RWPE1 (cell line): ENCODE data around the gene ZNF787.
A peak's percentile ranks its signal among the peaks of the same experiment; 100 is the strongest.

ENCODE experiments used
- CTCF ChIA-PET: fragments of 350-600 bp; sonication (Branson Sonifier 250); formaldehyde crosslinking; extraction: SDS; loops from one replicate; lab custom pipeline; 2021; lab: Yijun Ruan, JAX
- POLR2A ChIA-PET: fragments of 400-600 bp; formaldehyde crosslinking; extraction: SDS; loops from one replicate; lab custom pipeline; 2020; ENCODE audit warnings: antibody characterized with exemption; ENCODE audit not compliant: low non-redundant PET; lab: Yijun Ruan, JAX
- DNase-seq: peaks from one replicate; pipeline ENCODE4 v3.0.0; 2012; ENCODE audit warnings: low spot score
- H3K27ac ChIP-seq: fragments of 450-650 bp; 2 replicates; pipeline ENCODE4 v1.5.1; 2017
- TF ChIP-seq, protein P1 (sequence below): fragments of 450-650 bp; conservative IDR thresholded peaks from 2 replicates; pipeline ENCODE4 v1.5.1; 2017; ENCODE audit warnings: low read depth, mild to moderate bottlenecking

ZNF787 gene

DNA sequence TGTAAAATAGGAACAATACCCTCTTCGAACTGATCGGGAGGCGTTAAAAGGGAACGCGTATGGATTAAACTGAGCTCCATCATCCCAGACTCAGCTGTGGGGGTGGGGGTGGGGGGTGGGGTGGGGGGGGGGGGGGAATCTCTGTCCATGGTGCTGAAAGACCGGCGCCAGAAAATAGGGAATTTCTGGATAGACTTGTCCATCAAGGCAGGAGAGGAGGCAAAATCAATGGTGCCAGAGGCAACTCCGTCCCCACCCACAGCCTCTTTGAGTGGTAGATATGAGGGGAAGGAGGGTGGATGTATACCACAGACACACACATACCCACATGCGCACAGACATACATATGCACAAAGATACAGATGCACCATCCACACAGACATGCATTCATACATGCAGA, 37.4 kb downstream of the ZNF787 start:
- TF ChIP-seq, protein P1, sequence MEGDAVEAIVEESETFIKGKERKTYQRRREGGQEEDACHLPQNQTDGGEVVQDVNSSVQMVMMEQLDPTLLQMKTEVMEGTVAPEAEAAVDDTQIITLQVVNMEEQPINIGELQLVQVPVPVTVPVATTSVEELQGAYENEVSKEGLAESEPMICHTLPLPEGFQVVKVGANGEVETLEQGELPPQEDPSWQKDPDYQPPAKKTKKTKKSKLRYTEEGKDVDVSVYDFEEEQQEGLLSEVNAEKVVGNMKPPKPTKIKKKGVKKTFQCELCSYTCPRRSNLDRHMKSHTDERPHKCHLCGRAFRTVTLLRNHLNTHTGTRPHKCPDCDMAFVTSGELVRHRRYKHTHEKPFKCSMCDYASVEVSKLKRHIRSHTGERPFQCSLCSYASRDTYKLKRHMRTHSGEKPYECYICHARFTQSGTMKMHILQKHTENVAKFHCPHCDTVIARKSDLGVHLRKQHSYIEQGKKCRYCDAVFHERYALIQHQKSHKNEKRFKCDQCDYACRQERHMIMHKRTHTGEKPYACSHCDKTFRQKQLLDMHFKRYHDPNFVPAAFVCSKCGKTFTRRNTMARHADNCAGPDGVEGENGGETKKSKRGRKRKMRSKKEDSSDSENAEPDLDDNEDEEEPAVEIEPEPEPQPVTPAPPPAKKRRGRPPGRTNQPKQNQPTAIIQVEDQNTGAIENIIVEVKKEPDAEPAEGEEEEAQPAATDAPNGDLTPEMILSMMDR: no peak
- H3K27ac ChIP-seq: no peak overlapping the region
- DNase-seq: no peak
- ChIA-PET CTCF (no interaction called here), POLR2A (no interaction called here)

DNA sequence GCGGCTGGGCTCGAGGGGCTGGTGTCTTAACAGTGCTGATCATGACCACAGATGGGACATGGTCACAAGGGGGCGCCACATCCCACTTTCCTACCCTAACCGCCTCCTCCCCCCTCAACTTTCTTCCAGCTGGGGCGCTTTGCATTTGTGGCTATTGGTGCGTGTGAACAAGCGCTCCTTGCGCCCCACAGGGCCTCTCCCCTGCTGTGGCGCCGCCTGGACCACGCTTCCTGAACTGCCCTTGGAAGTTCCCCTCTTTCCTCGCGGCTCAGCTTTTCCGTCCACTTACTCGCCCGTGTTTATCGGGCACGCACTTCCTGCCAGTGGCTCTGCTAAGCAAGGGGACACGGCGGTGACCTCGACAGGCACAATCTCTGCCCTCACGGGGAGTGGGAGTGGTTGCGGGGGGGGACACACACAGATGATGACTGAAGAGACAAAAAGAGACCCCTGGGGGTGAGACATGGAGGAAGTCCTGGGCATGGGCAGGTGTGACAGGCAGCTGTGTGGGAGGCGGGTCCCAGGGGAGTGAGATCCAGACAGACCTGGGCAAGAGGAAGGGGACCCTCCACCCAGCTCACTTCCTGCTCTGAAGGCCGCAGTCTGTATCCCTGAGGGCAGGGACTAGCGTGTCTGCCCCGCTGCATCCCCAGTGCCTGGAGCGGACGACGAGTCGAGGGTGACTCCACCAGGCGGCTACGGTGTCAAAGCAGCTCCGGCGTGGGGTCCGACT, 40.3 kb downstream of the ZNF787 start:
- ChIA-PET CTCF (interaction anchor here (0.5 to 1.6 kb wide), 6 partner anchors 10 to 533 kb away, joined by 3 to 5 read pairs (median 4); no protein-coding TSS in a partner anchor), POLR2A (no interaction called here)
- TF ChIP-seq, protein P1: no peak
- H3K27ac ChIP-seq: no peak overlapping the region
- peak; percentile 44 for DNase-seq

DNA sequence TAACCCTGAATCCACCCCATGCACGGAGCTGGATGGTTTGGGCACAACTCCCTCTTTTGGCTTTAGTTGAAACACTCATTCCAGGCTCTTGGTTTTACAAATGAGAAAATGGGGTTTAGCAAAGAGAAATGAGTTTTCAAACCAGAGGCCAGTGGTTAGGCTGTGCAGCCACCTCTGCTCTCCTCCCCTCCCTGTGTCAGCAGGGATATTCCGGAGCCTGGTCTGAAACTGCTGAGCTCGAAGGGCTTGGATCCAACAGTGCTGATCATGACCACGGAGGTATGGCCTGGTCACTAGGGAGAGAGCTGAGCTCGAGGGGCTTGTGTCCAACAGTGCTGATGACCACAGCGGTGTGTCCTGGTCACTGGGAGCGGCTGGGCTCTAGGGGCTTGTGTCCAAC, 41.5 kb downstream of the ZNF787 start:
- TF ChIP-seq, protein P1: no peak
- ChIA-PET POLR2A (no interaction called here), CTCF (interaction anchor here (0.6 to 0.7 kb wide), 2 partner anchors 75 to 231 kb away, joined by 3 read pairs; no protein-coding TSS in a partner anchor)
- H3K27ac ChIP-seq: no peak overlapping the region
- no peak for DNase-seq

DNA sequence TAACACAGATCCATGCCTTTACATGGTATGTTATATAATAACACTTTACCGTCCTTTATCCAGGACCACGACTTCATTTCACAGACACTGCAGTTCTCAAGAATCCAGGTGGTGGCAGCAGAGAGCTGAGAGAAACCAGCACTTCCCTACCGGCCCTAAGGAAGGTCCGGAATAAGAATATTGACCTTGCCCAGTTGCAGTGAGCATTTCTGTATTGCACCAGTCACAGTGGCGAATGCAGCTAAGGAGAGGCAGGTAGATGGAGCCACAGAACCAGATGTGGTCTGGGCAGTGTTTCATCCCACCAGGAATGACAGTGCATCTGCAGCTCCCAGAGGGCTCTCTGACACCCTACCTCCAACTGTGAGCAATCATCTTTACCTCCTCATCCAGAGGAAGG, 44.6 kb downstream of the ZNF787 start:
- ChIA-PET POLR2A (no interaction called here), CTCF (interaction anchor here (0.5 to 2.5 kb wide), 16 partner anchors 8 to 1112 kb away, joined by 3 to 14 read pairs (median 4); no protein-coding TSS in a partner anchor)
- TF ChIP-seq, protein P1: peak; percentile 88
- H3K27ac ChIP-seq: no peak overlapping the region
- peak; percentile 45 for DNase-seq

DNA sequence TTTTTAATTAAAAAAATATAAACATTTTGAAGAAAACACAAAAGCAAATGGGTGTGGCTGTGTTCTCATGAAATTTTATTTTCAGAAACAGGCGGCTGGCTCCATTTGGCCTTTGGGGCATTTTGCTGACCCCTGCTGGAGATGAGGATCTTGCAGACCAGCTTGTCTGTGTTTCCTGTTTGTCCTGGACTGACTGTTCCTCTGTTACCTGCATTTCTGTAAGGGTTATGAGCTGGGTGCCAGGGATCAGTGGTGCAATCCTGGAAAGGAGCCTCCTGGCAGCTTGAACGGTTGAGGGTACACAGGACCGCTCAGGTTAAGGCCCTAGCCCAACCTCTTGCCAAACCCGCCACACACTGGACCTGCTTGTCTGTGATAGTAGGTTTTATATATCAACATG, 49.9 kb downstream of the ZNF787 start:
- TF ChIP-seq, protein P1: no peak
- H3K27ac ChIP-seq: no peak overlapping the region
- CTCF ChIA-PET: interaction anchor here (1.3 kb wide), 1 partner anchor 183 kb away, joined by 3 read pairs; no protein-coding TSS in a partner anchor
- no peak for DNase-seq
- POLR2A ChIA-PET: no interaction called here

DNA sequence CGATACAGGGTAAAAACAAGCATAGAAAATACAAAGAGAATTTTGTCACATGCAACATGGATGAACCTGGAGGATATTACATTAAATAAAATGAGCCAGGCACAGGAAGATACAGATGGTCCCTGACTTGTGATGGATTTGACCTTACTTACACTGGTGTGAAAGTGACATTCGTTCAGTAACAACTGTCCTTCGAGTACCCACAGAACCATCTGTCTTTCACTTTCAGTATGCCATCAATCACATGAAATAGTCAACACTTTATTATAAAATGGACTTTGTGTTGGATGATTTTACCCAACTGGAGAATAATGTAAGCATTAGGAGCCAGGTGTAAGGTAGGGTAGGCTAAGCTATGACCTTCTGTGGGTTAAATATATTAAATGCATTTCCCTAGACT, 51.5 kb downstream of the ZNF787 start:
- POLR2A ChIA-PET: no interaction called here

More for the DNA sequence above, 51.5 kb downstream of the ZNF787 start:
- CTCF ChIA-PET: interaction anchor here (0.7 kb wide), 1 partner anchor 11 kb away, joined by 3 read pairs; no protein-coding TSS in a partner anchor
- H3K27ac ChIP-seq: no peak overlapping the region
- DNase-seq: no peak
- TF ChIP-seq, protein P1: no peak
